A673 (cell line): ENCODE results near the gene CYB561D2. TPM values are rescaled to one million over a fixed set of nuclear protein-coding genes. Genes with fewer than 3 reads are reported as not detected.

Source experiments
- BruUV-seq: library from RNA; stranded (reverse); fragments of 400-500 nt; replicated peaks from 2 replicates; lab custom pipeline; 2021; lab: Mats Ljungman, UMichigan
- CTCF ChIA-PET: fragments of 300-600 bp; sonication (Branson Sonifier 250); formaldehyde crosslinking; loops from one replicate; lab custom pipeline; 2022; ENCODE audit warnings: antibody characterized with exemption; lab: Charles Lee
- POLR2A ChIA-PET: fragments of 300-600 bp; sonication (Branson Sonifier 250); formaldehyde crosslinking; loops from one replicate; lab custom pipeline; 2022; ENCODE audit warnings: antibody characterized with exemption; ENCODE audit not compliant: low non-redundant PET; lab: Charles Lee
- DNase-seq: peaks from one replicate; pipeline ENCODE4 v3.0.0-alpha.2; 2015; ENCODE audit warnings: low spot score
- H3K27ac ChIP-seq: fragments of 200-600 bp; sonication (generic); 2 replicates; pipeline ENCODE4 v1.5.1; 2016; ENCODE audit warnings: mixed run types, low read depth, mild to moderate bottlenecking, mixed read lengths, antibody characterized with exemption, low read length; ENCODE audit not compliant: poor library complexity, severe bottlenecking
- H3K27me3 ChIP-seq: fragments of 200-600 bp; sonication (generic); replicated peaks from 2 replicates; pipeline ENCODE4 v1.6.1; 2017; ENCODE audit warnings: mixed run types, low read depth, mild to moderate bottlenecking, mixed read lengths, antibody characterized with exemption, low read length; ENCODE audit not compliant: insufficient read depth, poor library complexity
- H3K36me3 ChIP-seq: fragments of 200-600 bp; sonication (generic); 2 replicates; pipeline ENCODE4 v1.6.1; 2016; ENCODE audit warnings: mixed run types, mild to moderate bottlenecking, mixed read lengths, antibody characterized with exemption, low read length; ENCODE audit not compliant: insufficient read depth, poor library complexity, severe bottlenecking
- H3K4me1 ChIP-seq: fragments of 200-600 bp; sonication (generic); 2 replicates; pipeline ENCODE4 v1.6.1; 2017; ENCODE audit warnings: mixed run types, mild to moderate bottlenecking, mixed read lengths, antibody characterized with exemption, low read length; ENCODE audit not compliant: insufficient read depth, poor library complexity, severe bottlenecking
- H3K4me3 ChIP-seq: fragments of 200-600 bp; sonication (generic); 2 replicates; pipeline ENCODE4 v1.5.1; 2016; ENCODE audit warnings: low read depth, mixed run types, mild to moderate bottlenecking, mixed read lengths, low read length; ENCODE audit not compliant: poor library complexity, severe bottlenecking
- H3K9me3 ChIP-seq: fragments of 200-600 bp; sonication (generic); 2 replicates; pipeline ENCODE4 v1.6.1; 2016; ENCODE audit warnings: mixed run types, low read depth, mild to moderate bottlenecking, mixed read lengths, antibody characterized with exemption, low read length; ENCODE audit not compliant: poor library complexity, severe bottlenecking
- EZH2 ChIP-seq: fragments of 200-600 bp; sonication (generic); IDR thresholded peaks from 2 replicates; pipeline ENCODE4 v1.6.1; 2017; ENCODE audit warnings: borderline replicate concordance, low read depth, mild to moderate bottlenecking, mixed read lengths, antibody characterized with exemption, low read length; ENCODE audit not compliant: poor library complexity, severe bottlenecking
- intact Hi-C: fragments of 100-400 bp; cut with micrococcal nuclease; formaldehyde crosslinking; loops from one replicate; pipeline ENCODE4 v1.10.0; 2022; ENCODE audit not compliant: unreplicated experiment
- total RNA-seq: library from RNA; stranded (reverse); gene quantifications from 2 replicates; pipeline ENCODE4 v1.2.3, GENCODE V29; 2021
- TF ChIP-seq, protein P1 (sequence below): fragments of 300-800, 200-600 bp; sonication (generic); conservative IDR thresholded peaks from 2 replicates; pipeline ENCODE4 v1.5.1; 2017; ENCODE audit warnings: low read depth, mild to moderate bottlenecking, antibody characterized with exemption, low read length, moderate library complexity, mixed read lengths

Gene CYB561D2
- total RNA-seq, 1 experiment from 2014 or later: 8.2 TPM

DNA sequence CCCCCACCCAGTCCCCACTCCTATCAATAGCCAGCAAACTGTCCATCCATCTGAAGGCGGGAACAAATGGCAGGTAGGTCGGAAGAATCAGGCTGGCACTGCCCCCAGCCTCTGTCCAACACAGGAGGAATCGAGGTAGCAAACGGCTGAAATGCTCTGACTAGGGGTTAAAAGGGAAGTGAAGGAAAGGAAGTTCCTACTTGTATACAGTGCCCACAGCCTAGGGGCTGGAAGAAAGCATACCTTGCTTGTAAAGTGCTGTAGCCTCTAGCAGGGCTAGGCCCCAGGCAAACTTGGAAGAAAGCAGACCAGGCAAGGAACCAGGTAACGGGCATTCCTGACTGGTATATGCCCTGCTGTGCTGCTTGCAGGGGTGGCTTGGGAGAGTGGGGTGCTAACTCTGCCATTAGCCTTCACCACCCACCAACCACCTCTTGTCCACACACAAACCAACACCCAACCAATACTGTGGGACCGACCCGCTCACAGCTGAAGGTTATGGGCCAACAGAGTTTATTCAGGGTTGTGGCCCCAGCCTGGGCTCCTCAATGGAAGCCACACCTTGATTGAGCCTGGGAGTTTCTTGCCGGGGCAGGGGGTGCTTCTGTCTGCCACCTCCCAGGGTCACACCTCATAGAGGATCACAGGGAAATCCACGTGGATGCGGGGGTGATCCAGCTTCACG is 25.0 kb upstream of the CYB561D2 start:
- TF ChIP-seq, protein P1, sequence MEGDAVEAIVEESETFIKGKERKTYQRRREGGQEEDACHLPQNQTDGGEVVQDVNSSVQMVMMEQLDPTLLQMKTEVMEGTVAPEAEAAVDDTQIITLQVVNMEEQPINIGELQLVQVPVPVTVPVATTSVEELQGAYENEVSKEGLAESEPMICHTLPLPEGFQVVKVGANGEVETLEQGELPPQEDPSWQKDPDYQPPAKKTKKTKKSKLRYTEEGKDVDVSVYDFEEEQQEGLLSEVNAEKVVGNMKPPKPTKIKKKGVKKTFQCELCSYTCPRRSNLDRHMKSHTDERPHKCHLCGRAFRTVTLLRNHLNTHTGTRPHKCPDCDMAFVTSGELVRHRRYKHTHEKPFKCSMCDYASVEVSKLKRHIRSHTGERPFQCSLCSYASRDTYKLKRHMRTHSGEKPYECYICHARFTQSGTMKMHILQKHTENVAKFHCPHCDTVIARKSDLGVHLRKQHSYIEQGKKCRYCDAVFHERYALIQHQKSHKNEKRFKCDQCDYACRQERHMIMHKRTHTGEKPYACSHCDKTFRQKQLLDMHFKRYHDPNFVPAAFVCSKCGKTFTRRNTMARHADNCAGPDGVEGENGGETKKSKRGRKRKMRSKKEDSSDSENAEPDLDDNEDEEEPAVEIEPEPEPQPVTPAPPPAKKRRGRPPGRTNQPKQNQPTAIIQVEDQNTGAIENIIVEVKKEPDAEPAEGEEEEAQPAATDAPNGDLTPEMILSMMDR: no peak
- no peak for TF ChIP-seq EZH2
- Histone ChIP-seq H3K36me3 (peaks cover 1% of the 10 kb centered on the region), H3K4me1 (peaks cover 3% of the 10 kb centered on the region), H3K27me3 (no peaks in the 10 kb centered on the region), H3K9me3 (no peaks in the 10 kb centered on the region), H3K27ac (no peak overlapping the region), H3K4me3 (no peak overlapping the region)
- CTCF ChIA-PET: no interaction called here
- POLR2A ChIA-PET: no interaction called here
- intact Hi-C loops: no loop called here
- DNase-seq: no peak
- no TSS peak for BruUV-seq

DNA sequence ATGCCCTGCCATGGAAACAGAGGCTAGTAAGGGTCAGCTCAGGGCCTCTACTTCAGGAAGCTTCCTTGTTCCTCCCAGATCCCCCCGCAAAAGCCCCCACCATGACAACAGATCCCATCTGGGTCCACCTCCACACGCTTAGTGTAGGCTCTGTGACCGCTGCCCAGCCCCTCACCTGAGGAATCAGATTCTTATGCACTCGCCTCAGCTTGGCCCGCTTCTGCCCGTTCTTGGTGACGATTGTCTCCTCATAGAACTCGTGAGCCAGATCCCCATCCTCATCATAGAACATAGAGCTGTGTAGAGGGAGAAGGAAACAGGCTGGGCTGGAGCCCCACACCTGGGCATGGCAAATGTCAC is 24.5 kb upstream of the CYB561D2 start:
- POLR2A ChIA-PET: no interaction called here

DNA sequence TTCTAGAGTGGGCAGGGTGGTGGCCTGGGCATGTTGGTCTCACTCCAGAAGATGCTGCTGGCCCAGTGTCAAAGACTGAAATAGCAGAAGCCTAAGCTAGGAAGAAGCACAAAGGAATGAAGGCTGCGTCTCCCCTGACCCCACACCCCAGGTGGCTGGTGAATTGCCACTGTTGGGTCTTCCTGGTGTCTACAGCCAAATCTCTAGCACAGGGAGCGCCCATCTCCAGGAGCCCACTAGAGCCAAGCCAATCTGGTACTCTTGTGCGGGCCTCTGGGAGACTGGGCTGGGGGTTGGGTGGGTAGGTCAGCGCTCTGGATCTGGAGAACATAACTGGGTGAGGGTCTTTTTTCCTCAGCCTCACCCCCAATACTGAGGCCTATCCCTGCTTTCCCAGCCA is 23.5 kb upstream of the CYB561D2 start:
- Histone ChIP-seq H3K9me3 (no peaks in the 10 kb centered on the region), H3K27ac (no peak overlapping the region), H3K36me3 (peaks cover 16% of the 10 kb centered on the region), H3K4me1 (no peaks in the 10 kb centered on the region), H3K27me3 (no peaks in the 10 kb centered on the region), H3K4me3 (peak overlapping the region; percentile 76)
- ChIA-PET POLR2A (no interaction called here), CTCF (no interaction called here)
- intact Hi-C loops: no loop called here
- no TSS peak for BruUV-seq
- DNase-seq: no peak
- no peak for TF ChIP-seq EZH2
- TF ChIP-seq, protein P1: no peak

More for the DNA sequence above, 24.5 kb upstream of the CYB561D2 start:
- TF ChIP-seq, protein P1: no peak
- TF ChIP-seq EZH2: no peak
- no TSS peak for BruUV-seq
- Histone ChIP-seq H3K4me3 (no peak overlapping the region), H3K36me3 (peaks cover 7% of the 10 kb centered on the region), H3K4me1 (peaks cover 3% of the 10 kb centered on the region), H3K27ac (no peak overlapping the region), H3K27me3 (no peaks in the 10 kb centered on the region), H3K9me3 (no peaks in the 10 kb centered on the region)
- CTCF ChIA-PET: no interaction called here
- no peak for DNase-seq
- intact Hi-C loops: no loop called here
